ENCODE results near the gene ZNF524. TPM values are rescaled to one million over a fixed set of nuclear protein-coding genes. Genes with fewer than 3 reads are reported as not detected.

Gene ZNF524
- polyA plus RNA-seq, 2 of the 4 experiments (the other 2 are of a cell fraction), result 6.4 to 9.7 TPM

DNA sequence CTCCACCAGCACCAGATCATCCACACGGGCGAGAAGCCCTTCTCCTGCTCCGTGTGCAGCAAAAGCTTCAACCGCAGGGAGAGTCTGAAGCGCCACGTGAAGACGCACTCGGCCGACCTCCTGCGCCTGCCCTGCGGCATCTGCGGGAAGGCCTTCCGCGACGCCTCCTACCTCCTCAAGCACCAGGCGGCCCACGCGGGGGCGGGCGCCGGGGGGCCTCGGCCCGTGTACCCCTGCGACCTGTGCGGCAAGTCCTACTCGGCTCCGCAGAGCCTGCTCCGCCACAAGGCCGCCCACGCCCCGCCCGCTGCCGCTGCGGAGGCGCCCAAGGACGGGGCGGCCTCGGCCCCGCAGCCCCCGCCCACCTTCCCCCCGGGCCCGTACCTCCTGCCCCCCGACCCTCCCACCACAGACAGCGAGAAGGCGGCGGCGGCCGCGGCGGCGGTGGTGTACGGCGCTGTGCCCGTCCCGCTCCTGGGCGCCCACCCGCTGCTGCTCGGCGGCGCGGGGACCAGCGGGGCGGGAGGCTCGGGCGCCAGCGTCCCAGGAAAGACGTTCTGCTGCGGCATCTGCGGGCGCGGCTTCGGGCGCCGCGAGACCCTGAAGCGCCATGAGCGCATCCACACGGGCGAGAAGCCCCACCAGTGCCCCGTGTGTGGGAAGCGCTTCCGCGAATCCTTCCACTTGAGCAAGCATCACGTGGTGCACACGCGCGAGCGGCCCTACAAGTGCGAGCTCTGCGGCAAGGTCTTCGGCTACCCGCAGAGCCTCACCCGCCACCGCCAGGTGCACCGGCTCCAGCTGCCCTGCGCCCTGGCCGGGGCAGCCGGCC lies 14.8 kb downstream of the ZNF524 start (continued):
- TF ChIP-seq, protein P1, sequence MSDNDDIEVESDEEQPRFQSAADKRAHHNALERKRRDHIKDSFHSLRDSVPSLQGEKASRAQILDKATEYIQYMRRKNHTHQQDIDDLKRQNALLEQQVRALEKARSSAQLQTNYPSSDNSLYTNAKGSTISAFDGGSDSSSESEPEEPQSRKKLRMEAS (IDR thresholded peaks at IDR 0.05), result no peak
- TF ChIP-seq, protein P2, sequence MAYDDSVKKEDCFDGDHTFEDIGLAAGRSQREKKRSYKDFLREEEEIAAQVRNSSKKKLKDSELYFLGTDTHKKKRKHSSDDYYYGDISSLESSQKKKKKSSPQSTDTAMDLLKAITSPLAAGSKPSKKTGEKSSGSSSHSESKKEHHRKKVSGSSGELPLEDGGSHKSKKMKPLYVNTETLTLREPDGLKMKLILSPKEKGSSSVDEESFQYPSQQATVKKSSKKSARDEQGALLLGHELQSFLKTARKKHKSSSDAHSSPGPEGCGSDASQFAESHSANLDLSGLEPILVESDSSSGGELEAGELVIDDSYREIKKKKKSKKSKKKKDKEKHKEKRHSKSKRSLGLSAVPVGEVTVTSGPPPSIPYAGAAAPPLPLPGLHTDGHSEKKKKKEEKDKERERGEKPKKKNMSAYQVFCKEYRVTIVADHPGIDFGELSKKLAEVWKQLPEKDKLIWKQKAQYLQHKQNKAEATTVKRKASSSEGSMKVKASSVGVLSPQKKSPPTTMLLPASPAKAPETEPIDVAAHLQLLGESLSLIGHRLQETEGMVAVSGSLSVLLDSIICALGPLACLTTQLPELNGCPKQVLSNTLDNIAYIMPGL (CRISPR knock-in tag; IDR thresholded peaks at IDR 0.05; ENCODE audit: borderline replicate concordance), result no peak

- POLR2A ChIA-PET, result no interaction called here
- ATAC-seq, result no peak
- Histone ChIP-seq H3K4me3 (no peak overlapping the region), H3K4me2 (no peak overlapping the region), H3K4me1 (no peaks in the 10 kb centered on the region), H3K9me3 (no peaks in the 10 kb centered on the region), H3K27ac (no peak overlapping the region)
- DNase-seq (ENCODE audit: low read depth in 1 of 2, low spot score in 1 of 2), result no peak
- TF ChIP-seq RCOR1 (IDR thresholded peaks at IDR 0.05; ENCODE audit: low read depth, low read length) (no peak), FOSB (CRISPR knock-in tag; IDR thresholded peaks at IDR 0.05) (no peak), RAD21 (conservative IDR thresholded peaks at IDR 0.05 in 1 of 2, IDR thresholded peaks at IDR 0.05 in 1 of 2) (no peak), FOXS1 (CRISPR knock-in tag; IDR thresholded peaks at IDR 0.05) (no peak), POLR2AphosphoS2 (conservative IDR thresholded peaks at IDR 0.05; ENCODE audit: low read length) (no peak), RARB (CRISPR knock-in tag; IDR thresholded peaks at IDR 0.05) (no peak), SREBF2 (IDR thresholded peaks at IDR 0.05) (no peak), NPAS2 (CRISPR knock-in tag; IDR thresholded peaks at IDR 0.05; ENCODE audit: borderline replicate concordance) (no peak), NFE2L2 (conservative IDR thresholded peaks at IDR 0.05; ENCODE audit: low read length) (no peak), GATA3 (IDR thresholded peaks at IDR 0.05; ENCODE audit: borderline replicate concordance) (no peak), MAFK (IDR thresholded peaks at IDR 0.05; ENCODE audit: partially characterized antibody) (no peak), REST (IDR thresholded peaks at IDR 0.05) (no peak), RNF2 (IDR thresholded peaks at IDR 0.05; ENCODE audit: borderline replicate concordance, low read depth) (no peak), EHF (CRISPR knock-in tag; IDR thresholded peaks at IDR 0.05) (no peak), CBX8 (IDR thresholded peaks at IDR 0.05) (no peak), TFCP2L1 (CRISPR knock-in tag; IDR thresholded peaks at IDR 0.05) (no peak)
- TF ChIP-seq, protein P3, sequence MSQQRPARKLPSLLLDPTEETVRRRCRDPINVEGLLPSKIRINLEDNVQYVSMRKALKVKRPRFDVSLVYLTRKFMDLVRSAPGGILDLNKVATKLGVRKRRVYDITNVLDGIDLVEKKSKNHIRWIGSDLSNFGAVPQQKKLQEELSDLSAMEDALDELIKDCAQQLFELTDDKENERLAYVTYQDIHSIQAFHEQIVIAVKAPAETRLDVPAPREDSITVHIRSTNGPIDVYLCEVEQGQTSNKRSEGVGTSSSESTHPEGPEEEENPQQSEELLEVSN (IDR thresholded peaks at IDR 0.05; ENCODE audit: borderline replicate concordance, low read depth), result no peak
- TF ChIP-seq, protein P4, sequence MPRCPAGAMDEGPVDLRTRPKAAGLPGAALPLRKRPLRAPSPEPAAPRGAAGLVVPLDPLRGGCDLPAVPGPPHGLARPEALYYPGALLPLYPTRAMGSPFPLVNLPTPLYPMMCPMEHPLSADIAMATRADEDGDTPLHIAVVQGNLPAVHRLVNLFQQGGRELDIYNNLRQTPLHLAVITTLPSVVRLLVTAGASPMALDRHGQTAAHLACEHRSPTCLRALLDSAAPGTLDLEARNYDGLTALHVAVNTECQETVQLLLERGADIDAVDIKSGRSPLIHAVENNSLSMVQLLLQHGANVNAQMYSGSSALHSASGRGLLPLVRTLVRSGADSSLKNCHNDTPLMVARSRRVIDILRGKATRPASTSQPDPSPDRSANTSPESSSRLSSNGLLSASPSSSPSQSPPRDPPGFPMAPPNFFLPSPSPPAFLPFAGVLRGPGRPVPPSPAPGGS (IDR thresholded peaks at IDR 0.05), result no peak
- TF ChIP-seq, protein P2 (CRISPR knock-in tag; IDR thresholded peaks at IDR 0.05; ENCODE audit: borderline replicate concordance), result no peak
- 97% methylated on average over 76 of the region's 88 CpGs for WGBS (ENCODE audit: missing lambda C conversion rate)
- CTCF ChIA-PET, result interaction anchor here (1.1 to 24.9 kb wide), 6 partner anchors 9 to 148 kb away, joined by 3 to 363 read pairs (median 5); no protein-coding TSS in a partner anchor
- FAIRE-seq, result no peak
These were observed 15.7 kb downstream of the ZNF524 start for GRCh38 chr19:55615543-55616394.

All from A549 (cell line).